ENCODE results near the gene JSRP1. TPM values are rescaled to one million over a fixed set of nuclear protein-coding genes. Genes with fewer than 3 reads are reported as not detected.

Gene JSRP1
- polyA plus RNA-seq, 1 of the 3 experiments (the other 2 are of a cell fraction) = 0.76 TPM

- TF ChIP-seq YY1 (IDR thresholded peaks at IDR 0.05; ENCODE audit: low read depth) (peak; percentile 99), SIN3A (IDR thresholded peaks at IDR 0.05; ENCODE audit: borderline replicate concordance, low read depth, low read length) (peak; percentile 64; the same call in 1 of the 2 replicates), RCOR1 (IDR thresholded peaks at IDR 0.05; ENCODE audit: low read length) (no peak), USF1 (IDR thresholded peaks at IDR 0.05; ENCODE audit: borderline replicate concordance, low read depth) (peak; percentile 20; the same call in 1 of the 2 replicates), NRF1 (IDR thresholded peaks at IDR 0.05; ENCODE audit: low read depth, low read length) (peak; percentile 47; the same call in 1 of the 2 replicates), TAF1 (IDR thresholded peaks at IDR 0.05; ENCODE audit: borderline replicate concordance, low read depth, low read length) (peak; percentile 100), POLR2AphosphoS5 (IDR thresholded peaks at IDR 0.05; ENCODE audit: low read depth, low read length) (peak; percentile 99), FOXJ3 (CRISPR knock-in tag; IDR thresholded peaks at IDR 0.05) (peak; percentile 24; the same call in 1 of the 2 replicates), FOSL2 (IDR thresholded peaks at IDR 0.05; ENCODE audit: borderline replicate concordance, low read depth) (no peak), REST (IDR thresholded peaks at IDR 0.05; ENCODE audit: low read depth, low read length) (peak; percentile 78), JUND (IDR thresholded peaks at IDR 0.05) (no peak)
Observed at GRCh38 chr19:2269244-2270156, 13.3 kb upstream of the JSRP1 start (continued).

GRCh38 chr19:2268861-2269243, 12.6 kb upstream of the JSRP1 start:
- no peaks in the 10 kb centered on the region for H3K9me3 ChIP-seq
- peak overlapping the region; percentile 69 to 91 for H3K4me3 ChIP-seq (ENCODE audit: low read depth in 2 of 2, low read length in 1 of 2)
- H3K9ac ChIP-seq = peak overlapping the region; percentile 62
- H3K27me3 ChIP-seq (ENCODE audit: insufficient read depth) = no peaks in the 10 kb centered on the region
- peaks cover 8 to 27% of the 10 kb centered on the region in 2 experiments; a peak in 3 of 4 replicates for H3K4me1 ChIP-seq (ENCODE audit: control insufficient read depth in 1 of 2, insufficient read depth in 2 of 2, low read depth in 1 of 2, low read length in 1 of 2)
- peaks cover 44% of the 10 kb centered on the region for H4K20me1 ChIP-seq (ENCODE audit: insufficient read depth)
- H3K4me2 ChIP-seq = peak overlapping the region; percentile 81
- H2AFZ ChIP-seq (ENCODE audit: low read depth) = peak overlapping the region; percentile 80
- CTCF ChIA-PET = no interaction called here
- peaks cover 23% of the 10 kb centered on the region for H3F3A ChIP-seq (replicated peaks; ENCODE audit: insufficient read depth)
- TF ChIP-seq CTCF (IDR thresholded peaks at IDR 0.05) = no peak
- TF ChIP-seq REST (IDR thresholded peaks at IDR 0.05; ENCODE audit: low read depth, low read length) = no peak
- no peak for TF ChIP-seq MEF2A (IDR thresholded peaks at IDR 0.05; ENCODE audit: borderline replicate concordance, low read depth)
- no peak for TF ChIP-seq TAF1 (IDR thresholded peaks at IDR 0.05; ENCODE audit: borderline replicate concordance, low read depth, low read length)
- no peak for TF ChIP-seq EP300 (IDR thresholded peaks at IDR 0.05; ENCODE audit: borderline replicate concordance in 1 of 2, low read depth in 1 of 2, low read length in 1 of 2)
- TF ChIP-seq EZH2phosphoT487 (IDR thresholded peaks at IDR 0.05; ENCODE audit: borderline replicate concordance, low read depth) = no peak
- no peak for DNase-seq
- H3K27ac ChIP-seq (ENCODE audit: low read depth in 2 of 2, low read length in 1 of 2) = peak overlapping the region in 1 of 2 experiments; percentile 77; a peak in 2 of 4 replicates
- 3% methylated on average over 19 of the region's 19 CpGs for WGBS (ENCODE audit: low lambda C conversion rate)
- H3K36me3 ChIP-seq (replicated peaks in 1 of 2; ENCODE audit: control insufficient read depth in 1 of 2, insufficient read depth in 2 of 2, low read length in 1 of 2) = peaks cover 10 to 21% of the 10 kb centered on the region in 2 experiments
- no peaks in the 10 kb centered on the region for H3K9me2 ChIP-seq
- POLR2A ChIA-PET = interaction anchor here (2.2 kb wide), 1 partner anchor 15 kb away, joined by 13 read pairs; no protein-coding TSS in a partner anchor
- H3K79me2 ChIP-seq (ENCODE audit: insufficient read depth) = peaks cover 45% of the 10 kb centered on the region
